Mucosa of descending colon (tissue), 3 donors: Measurements from ENCODE around the gene ZYG11A. TPM values are rescaled to one million over a fixed set of nuclear protein-coding genes. Genes with fewer than 3 reads are reported as not detected.

Experiments
- ATAC-seq: fragments of 200-7000 bp; cut with Tn5 transposase; one replicate; pipeline ENCODE4 v1.9.1; 2020; ENCODE audit warnings: mild to moderate bottlenecking, moderate library complexity
- DNase-seq, 3 donors: peaks; one replicate each; pipeline ENCODE4 v3.0.0-alpha.2; 2020
- H3K36me3 ChIP-seq: fragments of 200-600 bp; one replicate; pipeline ENCODE4 v1.8.0; 2021; ENCODE audit warnings: low read depth, mild to moderate bottlenecking
- H3K4me1 ChIP-seq: fragments of 200-600 bp; one replicate; pipeline ENCODE4 v1.8.0; 2021; ENCODE audit warnings: low read depth, mild to moderate bottlenecking
- H3K4me3 ChIP-seq: fragments of 200-600 bp; one replicate; pipeline ENCODE4 v1.8.0; 2021; ENCODE audit warnings: mild to moderate bottlenecking
- H3K9me3 ChIP-seq: fragments of 200-600 bp; one replicate; pipeline ENCODE4 v1.8.0; 2021; ENCODE audit warnings: mild to moderate bottlenecking
- intact Hi-C, 2 donors: fragments of 100-400 bp; cut with DNase I in 1 of 2; cut with micrococcal nuclease in 1 of 2; formaldehyde crosslinking; loops; one replicate each; pipeline versions ENCODE4 v1.11.0 to v1.11.1; 2022; cut with DNase I, micrococcal nuclease
- total RNA-seq, 3 donors: library from RNA; stranded (reverse); fragmentation: NEBNext Ultra II Directional in 2 of 3; extraction: Animal tissue kit (Norgen Biotek cat#: 25700) in 2 of 3; gene quantifications; one replicate each; pipeline versions ENCODE4 v1.2.1 to v1.2.4, GENCODE V29; 2021 to 2023
- TF ChIP-seq, protein P1 (sequence below): fragments of 200-600 bp; IDR thresholded peaks from one replicate; pipeline ENCODE4 v1.8.0; 2022; ENCODE audit warnings: antibody characterized with exemption, mild to moderate bottlenecking
- donor health status: DM: no; HTN: no; CAD: no; lungs with moderate emphysema.
- donor health status: DM: no; HTN: no; CAD: no.
- donor health status: DM: no; HTN: yes; CAD: no.

Gene ZYG11A
- total RNA-seq, 3 donors from 2014 or later, result 0.07 to 0.12 TPM; not detected in 1

DNA sequence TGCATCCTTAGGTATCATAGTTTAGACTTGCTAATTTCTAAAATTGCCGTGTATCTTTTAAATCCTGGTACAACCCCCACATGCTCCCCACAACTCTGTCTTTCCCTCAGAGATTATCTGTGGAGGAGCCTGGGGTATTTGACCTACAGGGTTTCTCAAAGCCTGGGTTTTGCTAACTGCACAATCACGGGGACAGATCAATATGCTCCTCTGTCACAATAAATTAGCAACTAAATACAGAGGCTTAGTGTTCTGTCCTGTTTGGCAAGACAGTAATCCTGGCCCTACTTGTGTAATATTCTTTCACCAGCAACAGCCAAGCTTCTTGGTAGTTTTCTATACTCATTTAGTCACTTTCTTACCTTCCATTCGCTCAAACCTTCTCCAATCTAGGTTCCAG lies 70.5 kb downstream of the ZYG11A start:
- ATAC-seq (no peak), DNase-seq (no peak)
- Histone ChIP-seq H3K4me1 (no peaks in the 10 kb centered on the region), H3K4me3 (no peak overlapping the region), H3K36me3 (no peaks in the 10 kb centered on the region), H3K9me3 (no peaks in the 10 kb centered on the region)
- TF ChIP-seq, protein P1, sequence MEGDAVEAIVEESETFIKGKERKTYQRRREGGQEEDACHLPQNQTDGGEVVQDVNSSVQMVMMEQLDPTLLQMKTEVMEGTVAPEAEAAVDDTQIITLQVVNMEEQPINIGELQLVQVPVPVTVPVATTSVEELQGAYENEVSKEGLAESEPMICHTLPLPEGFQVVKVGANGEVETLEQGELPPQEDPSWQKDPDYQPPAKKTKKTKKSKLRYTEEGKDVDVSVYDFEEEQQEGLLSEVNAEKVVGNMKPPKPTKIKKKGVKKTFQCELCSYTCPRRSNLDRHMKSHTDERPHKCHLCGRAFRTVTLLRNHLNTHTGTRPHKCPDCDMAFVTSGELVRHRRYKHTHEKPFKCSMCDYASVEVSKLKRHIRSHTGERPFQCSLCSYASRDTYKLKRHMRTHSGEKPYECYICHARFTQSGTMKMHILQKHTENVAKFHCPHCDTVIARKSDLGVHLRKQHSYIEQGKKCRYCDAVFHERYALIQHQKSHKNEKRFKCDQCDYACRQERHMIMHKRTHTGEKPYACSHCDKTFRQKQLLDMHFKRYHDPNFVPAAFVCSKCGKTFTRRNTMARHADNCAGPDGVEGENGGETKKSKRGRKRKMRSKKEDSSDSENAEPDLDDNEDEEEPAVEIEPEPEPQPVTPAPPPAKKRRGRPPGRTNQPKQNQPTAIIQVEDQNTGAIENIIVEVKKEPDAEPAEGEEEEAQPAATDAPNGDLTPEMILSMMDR, result no peak
- intact Hi-C loops, result no loop called here

GRCh38 chr1:52913537-52913936 lies 71.0 kb downstream of the ZYG11A start:
- TF ChIP-seq, protein P1, result no peak
- no peaks in the 10 kb centered on the region for H3K4me1 ChIP-seq
- no peak for DNase-seq
- no peak for ATAC-seq
- intact Hi-C loops, result no loop called here
- H3K9me3 ChIP-seq, result no peaks in the 10 kb centered on the region
- no peaks in the 10 kb centered on the region for H3K36me3 ChIP-seq
- H3K4me3 ChIP-seq, result no peak overlapping the region

DNA sequence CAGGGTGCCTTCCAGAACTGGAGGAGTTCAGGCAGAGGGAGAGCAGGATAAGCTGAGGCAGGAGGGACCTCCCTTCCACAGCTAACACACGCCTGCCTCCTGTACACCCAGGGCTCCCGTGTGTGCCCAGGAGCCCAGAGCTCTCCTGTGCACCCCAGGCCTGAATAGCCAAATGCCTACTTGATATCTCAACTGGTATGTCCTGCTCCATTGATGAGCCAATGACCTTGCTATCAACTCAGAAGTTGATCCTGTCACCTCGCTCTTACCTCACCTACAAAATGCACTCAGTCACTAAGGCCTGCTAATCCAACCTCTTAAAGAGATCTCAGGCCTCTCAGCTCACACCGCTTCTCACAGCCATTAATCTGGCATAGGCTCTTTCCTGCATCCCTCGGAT lies 71.9 kb downstream of the ZYG11A start:
- no peaks in the 10 kb centered on the region for H3K4me1 ChIP-seq

DNA sequence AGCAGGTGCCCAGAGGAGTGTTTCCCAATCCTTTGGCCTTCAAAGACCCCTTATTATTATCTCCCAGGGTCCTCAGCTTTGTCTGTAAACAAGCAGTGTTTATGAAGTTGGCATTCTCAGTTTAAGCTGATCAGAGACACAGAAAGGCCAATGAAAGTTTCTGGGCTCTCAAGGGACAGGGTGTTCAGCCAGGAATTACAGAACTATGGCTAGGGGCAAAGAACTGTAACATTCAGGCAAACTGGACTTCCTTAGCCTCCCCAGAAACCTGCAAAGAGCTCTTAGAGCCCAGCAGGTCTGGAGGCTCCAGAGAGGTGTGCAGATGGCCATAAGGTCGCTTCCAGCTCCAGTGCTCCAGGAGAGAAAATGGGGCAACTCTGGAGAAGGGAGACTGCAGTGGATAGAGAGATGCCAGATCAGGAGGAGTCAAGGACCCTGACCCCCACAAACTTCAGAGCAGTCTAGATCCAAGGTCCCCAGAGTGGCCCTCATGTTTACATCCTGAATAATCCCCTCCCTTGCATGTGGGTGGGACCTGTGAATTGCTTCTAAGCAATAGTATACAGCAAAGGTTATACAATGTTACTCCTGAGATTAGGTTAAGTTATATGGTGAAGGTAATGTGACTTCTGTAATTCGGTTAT lies 72.8 kb downstream of the ZYG11A start:
- H3K4me3 ChIP-seq, result no peak overlapping the region
- TF ChIP-seq, protein P1, result no peak
- intact Hi-C loops, result no loop called here

More for the DNA sequence above, 71.9 kb downstream of the ZYG11A start:
- DNase-seq, result no peak
- no peak overlapping the region for H3K4me3 ChIP-seq
- intact Hi-C loops, result no loop called here
- H3K36me3 ChIP-seq, result no peaks in the 10 kb centered on the region
- ATAC-seq, result no peak
- no peaks in the 10 kb centered on the region for H3K9me3 ChIP-seq
- TF ChIP-seq, protein P1, result no peak

GRCh38 chr1:52915855-52916220 lies 73.3 kb downstream of the ZYG11A start:
- H3K36me3 ChIP-seq, result no peaks in the 10 kb centered on the region
- no peak for ATAC-seq

More for the DNA sequence above, 72.8 kb downstream of the ZYG11A start:
- H3K36me3 ChIP-seq, result no peaks in the 10 kb centered on the region
- no peaks in the 10 kb centered on the region for H3K9me3 ChIP-seq
- no peak for ATAC-seq
- H3K4me1 ChIP-seq, result peaks cover 8% of the 10 kb centered on the region
- no peak for DNase-seq

More at GRCh38 chr1:52915855-52916220, 73.3 kb downstream of the ZYG11A start:
- TF ChIP-seq, protein P1, result no peak
- Histone ChIP-seq H3K4me3 (no peak overlapping the region), H3K4me1 (peaks cover 10% of the 10 kb centered on the region), H3K9me3 (no peaks in the 10 kb centered on the region)
- intact Hi-C loops, result no loop called here
- no peak for DNase-seq
